SK-N-SH (cell line): ENCODE data around the gene CHST9.

Source experiments
- JUND ChIP-seq: IDR thresholded peaks from 2 replicates; pipeline ENCODE4 v1.4.0; 2012
- MXI1 ChIP-seq: IDR thresholded peaks from 2 replicates; pipeline ENCODE4 v1.6.1; 2012; ENCODE audit warnings: mild to moderate bottlenecking, low read depth, low read length, improper control_type of control experiment
- POLR2AphosphoS5 ChIP-seq: IDR thresholded peaks from 2 replicates; pipeline ENCODE4 v1.6.1; 2012; ENCODE audit warnings: low read depth, low read length
- RAD21 ChIP-seq: IDR thresholded peaks from 2 replicates; pipeline ENCODE4 v1.6.1; 2012; ENCODE audit warnings: mild to moderate bottlenecking, low read length
- TF ChIP-seq, protein P1 (sequence below): fragments of 200-600 bp; sonication (generic); IDR thresholded peaks from 2 replicates; pipeline ENCODE4 v1.6.1; 2017; ENCODE audit warnings: antibody characterized with exemption, mild to moderate bottlenecking, moderate library complexity
- TF ChIP-seq, protein P2 (sequence below): IDR thresholded peaks from 2 replicates; pipeline ENCODE4 v1.6.1; 2012; ENCODE audit warnings: mild to moderate bottlenecking, low read depth, low read length, moderate library complexity
- TF ChIP-seq, protein P3 (sequence below): IDR thresholded peaks from 2 replicates; pipeline ENCODE4 v1.4.0; 2012; ENCODE audit warnings: low read depth

DNA sequence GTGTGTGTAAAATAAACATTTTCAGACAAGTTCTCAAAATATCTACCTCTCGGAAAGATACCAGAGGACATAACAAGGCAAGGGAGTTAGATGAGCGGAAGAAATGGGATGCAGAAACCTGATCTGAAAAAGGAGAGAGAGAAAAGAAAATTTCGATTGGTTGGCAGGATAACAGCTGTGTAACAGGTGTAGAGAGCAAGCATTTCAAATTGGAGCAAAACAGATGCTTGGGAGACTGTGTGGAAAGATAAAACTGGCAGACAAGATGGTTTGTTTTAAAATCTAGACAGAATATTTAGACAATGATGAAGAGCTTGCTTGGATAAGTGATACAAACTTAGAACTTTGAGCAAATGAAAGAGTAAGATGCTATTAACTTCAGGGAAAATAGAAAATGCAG is 20.2 kb downstream of the CHST9 start:
- TF ChIP-seq, protein P1, sequence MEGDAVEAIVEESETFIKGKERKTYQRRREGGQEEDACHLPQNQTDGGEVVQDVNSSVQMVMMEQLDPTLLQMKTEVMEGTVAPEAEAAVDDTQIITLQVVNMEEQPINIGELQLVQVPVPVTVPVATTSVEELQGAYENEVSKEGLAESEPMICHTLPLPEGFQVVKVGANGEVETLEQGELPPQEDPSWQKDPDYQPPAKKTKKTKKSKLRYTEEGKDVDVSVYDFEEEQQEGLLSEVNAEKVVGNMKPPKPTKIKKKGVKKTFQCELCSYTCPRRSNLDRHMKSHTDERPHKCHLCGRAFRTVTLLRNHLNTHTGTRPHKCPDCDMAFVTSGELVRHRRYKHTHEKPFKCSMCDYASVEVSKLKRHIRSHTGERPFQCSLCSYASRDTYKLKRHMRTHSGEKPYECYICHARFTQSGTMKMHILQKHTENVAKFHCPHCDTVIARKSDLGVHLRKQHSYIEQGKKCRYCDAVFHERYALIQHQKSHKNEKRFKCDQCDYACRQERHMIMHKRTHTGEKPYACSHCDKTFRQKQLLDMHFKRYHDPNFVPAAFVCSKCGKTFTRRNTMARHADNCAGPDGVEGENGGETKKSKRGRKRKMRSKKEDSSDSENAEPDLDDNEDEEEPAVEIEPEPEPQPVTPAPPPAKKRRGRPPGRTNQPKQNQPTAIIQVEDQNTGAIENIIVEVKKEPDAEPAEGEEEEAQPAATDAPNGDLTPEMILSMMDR, result no peak
- TF ChIP-seq RAD21 (no peak), MXI1 (no peak), POLR2AphosphoS5 (no peak), JUND (no peak)
- TF ChIP-seq, protein P2, sequence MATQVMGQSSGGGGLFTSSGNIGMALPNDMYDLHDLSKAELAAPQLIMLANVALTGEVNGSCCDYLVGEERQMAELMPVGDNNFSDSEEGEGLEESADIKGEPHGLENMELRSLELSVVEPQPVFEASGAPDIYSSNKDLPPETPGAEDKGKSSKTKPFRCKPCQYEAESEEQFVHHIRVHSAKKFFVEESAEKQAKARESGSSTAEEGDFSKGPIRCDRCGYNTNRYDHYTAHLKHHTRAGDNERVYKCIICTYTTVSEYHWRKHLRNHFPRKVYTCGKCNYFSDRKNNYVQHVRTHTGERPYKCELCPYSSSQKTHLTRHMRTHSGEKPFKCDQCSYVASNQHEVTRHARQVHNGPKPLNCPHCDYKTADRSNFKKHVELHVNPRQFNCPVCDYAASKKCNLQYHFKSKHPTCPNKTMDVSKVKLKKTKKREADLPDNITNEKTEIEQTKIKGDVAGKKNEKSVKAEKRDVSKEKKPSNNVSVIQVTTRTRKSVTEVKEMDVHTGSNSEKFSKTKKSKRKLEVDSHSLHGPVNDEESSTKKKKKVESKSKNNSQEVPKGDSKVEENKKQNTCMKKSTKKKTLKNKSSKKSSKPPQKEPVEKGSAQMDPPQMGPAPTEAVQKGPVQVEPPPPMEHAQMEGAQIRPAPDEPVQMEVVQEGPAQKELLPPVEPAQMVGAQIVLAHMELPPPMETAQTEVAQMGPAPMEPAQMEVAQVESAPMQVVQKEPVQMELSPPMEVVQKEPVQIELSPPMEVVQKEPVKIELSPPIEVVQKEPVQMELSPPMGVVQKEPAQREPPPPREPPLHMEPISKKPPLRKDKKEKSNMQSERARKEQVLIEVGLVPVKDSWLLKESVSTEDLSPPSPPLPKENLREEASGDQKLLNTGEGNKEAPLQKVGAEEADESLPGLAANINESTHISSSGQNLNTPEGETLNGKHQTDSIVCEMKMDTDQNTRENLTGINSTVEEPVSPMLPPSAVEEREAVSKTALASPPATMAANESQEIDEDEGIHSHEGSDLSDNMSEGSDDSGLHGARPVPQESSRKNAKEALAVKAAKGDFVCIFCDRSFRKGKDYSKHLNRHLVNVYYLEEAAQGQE, result no peak
- TF ChIP-seq, protein P3, sequence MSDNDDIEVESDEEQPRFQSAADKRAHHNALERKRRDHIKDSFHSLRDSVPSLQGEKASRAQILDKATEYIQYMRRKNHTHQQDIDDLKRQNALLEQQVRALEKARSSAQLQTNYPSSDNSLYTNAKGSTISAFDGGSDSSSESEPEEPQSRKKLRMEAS, result no peak
